Karpas-422 (cell line): ENCODE results near the gene AP3S2. TPM values are rescaled to one million over a fixed set of nuclear protein-coding genes. Genes with fewer than 3 reads are reported as not detected.

ENCODE experiments used
- DNase-seq: peaks from one replicate; pipeline ENCODE4 v3.0.0-alpha.2; 2015
- H2AFZ ChIP-seq: fragments of 200-600 bp; sonication (generic); 2 replicates; pipeline ENCODE4 v1.6.1; 2014; ENCODE audit warnings: antibody characterized with exemption, low read length, mixed read lengths
- H3K27ac ChIP-seq: fragments of 200-600 bp; sonication (generic); 2 replicates; pipeline ENCODE4 v1.5.1; 2014; ENCODE audit warnings: mild to moderate bottlenecking, low read length, moderate library complexity
- H3K27me3 ChIP-seq: fragments of 200-600 bp; sonication (generic); 2 replicates; pipeline ENCODE4 v1.6.1; 2014; ENCODE audit warnings: low read length, mixed read lengths
- H3K36me3 ChIP-seq: fragments of 200-600 bp; sonication (generic); 2 replicates; pipeline ENCODE4 v1.6.1; 2014; ENCODE audit warnings: low read length, mixed read lengths; ENCODE audit not compliant: insufficient read depth
- H3K4me1 ChIP-seq: fragments of 200-600 bp; sonication (generic); 2 replicates; pipeline ENCODE4 v1.6.1; 2014; ENCODE audit warnings: mild to moderate bottlenecking, low read length, mixed read lengths
- H3K4me2 ChIP-seq: fragments of 200-600 bp; sonication (generic); 2 replicates; pipeline ENCODE4 v1.6.1; 2014; ENCODE audit warnings: low read length, low read depth, mild to moderate bottlenecking; ENCODE audit not compliant: poor library complexity, severe bottlenecking
- H3K4me3 ChIP-seq: fragments of 200-600 bp; sonication (generic); 2 replicates; pipeline ENCODE4 v1.5.1; 2014; ENCODE audit warnings: mild to moderate bottlenecking, antibody characterized with exemption, low read length, mixed read lengths
- H3K79me2 ChIP-seq: fragments of 200-600 bp; sonication (generic); 2 replicates; pipeline ENCODE4 v1.6.1; 2014; ENCODE audit warnings: mild to moderate bottlenecking, low read length, mixed read lengths
- H3K9ac ChIP-seq: fragments of 200-600 bp; sonication (generic); 2 replicates; pipeline ENCODE4 v1.6.0; 2014; ENCODE audit warnings: low read length
- H3K9me2 ChIP-seq: fragments of 200-600 bp; sonication (generic), shearing (Covaris generic); replicated peaks from 2 replicates; pipeline ENCODE4 v1.6.0; 2014; ENCODE audit warnings: mild to moderate bottlenecking, low read length, moderate library complexity; ENCODE audit not compliant: insufficient read depth
- H3K9me3 ChIP-seq: fragments of 300-700, 200-600 bp; sonication (generic); 2 replicates; pipeline ENCODE4 v1.6.1; 2014; ENCODE audit warnings: low read length, mixed read lengths
- H4K20me1 ChIP-seq: fragments of 200-600 bp; sonication (generic); 2 replicates; pipeline ENCODE4 v1.6.1; 2014; ENCODE audit warnings: mild to moderate bottlenecking, antibody characterized with exemption, low read length, low read depth; ENCODE audit not compliant: insufficient read depth
- total RNA-seq: library from RNA; depleted of rRNA; stranded (reverse); fragments of >200 nt; shearing (Covaris generic); gene quantifications from 2 replicates; pipeline ENCODE4 v1.2.3, GENCODE V29; 2014; ENCODE audit warnings: low replicate concordance

Gene AP3S2
- total RNA-seq, 1 experiment from 2014 or later: 29.3 TPM

DNA sequence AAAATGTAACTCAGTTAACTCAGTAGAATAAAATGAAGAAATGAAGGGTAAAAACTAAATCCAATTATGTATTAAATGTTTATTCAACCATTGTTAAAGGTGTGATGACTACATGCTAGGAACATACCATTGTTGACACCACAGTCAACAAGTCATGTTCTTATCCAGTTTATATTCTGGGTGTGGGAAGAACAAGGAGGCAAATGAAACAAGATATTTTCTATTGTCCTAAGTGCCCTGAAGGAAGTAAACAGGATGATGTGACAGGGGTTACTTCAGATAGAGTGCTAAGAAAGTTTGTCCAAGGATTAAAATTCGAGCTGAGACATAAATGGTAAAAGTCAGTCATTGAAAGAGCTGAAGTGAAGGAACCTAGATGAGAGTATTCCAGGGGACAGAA lies 13.1 kb downstream of the AP3S2 start:
- H3K27ac ChIP-seq: no peak overlapping the region
- H3K4me3 ChIP-seq: no peak overlapping the region
- DNase-seq: no peak
- no peaks in the 10 kb centered on the region for H3K27me3 ChIP-seq
- H3K4me2 ChIP-seq: no peak overlapping the region
- H3K9me3 ChIP-seq: no peaks in the 10 kb centered on the region
- peaks cover 11% of the 10 kb centered on the region for H3K4me1 ChIP-seq
- no peaks in the 10 kb centered on the region for H3K9me2 ChIP-seq
- H2AFZ ChIP-seq: no peak overlapping the region
- H4K20me1 ChIP-seq: no peaks in the 10 kb centered on the region
- peaks cover 37% of the 10 kb centered on the region; the same call in 1 of the 2 replicates for H3K36me3 ChIP-seq
- no peak overlapping the region for H3K9ac ChIP-seq
- H3K79me2 ChIP-seq: 0 out of 2 replicates have a peak, but pooled peaks cover 2% of the 10 kb centered on the region

GRCh38 chr15:89878323-89878722 lies 15.5 kb downstream of the AP3S2 start:
- Histone ChIP-seq H3K79me2 (no peaks in the 10 kb centered on the region; the same call in 1 of the 2 replicates), H3K9me3 (no peaks in the 10 kb centered on the region), H3K27me3 (no peaks in the 10 kb centered on the region), H3K4me3 (no peak overlapping the region), H3K27ac (no peak overlapping the region), H4K20me1 (no peaks in the 10 kb centered on the region), H3K9me2 (no peaks in the 10 kb centered on the region), H3K36me3 (peaks cover 24% of the 10 kb centered on the region; the same call in 1 of the 2 replicates), H3K4me2 (no peak overlapping the region), H3K9ac (no peak overlapping the region), H3K4me1 (peaks cover 21% of the 10 kb centered on the region), H2AFZ (no peak overlapping the region)
- DNase-seq: no peak

- Histone ChIP-seq H3K9me3 (no peaks in the 10 kb centered on the region), H3K4me1 (peaks cover 21% of the 10 kb centered on the region), H3K79me2 (no peaks in the 10 kb centered on the region; the same call in 1 of the 2 replicates), H3K9ac (no peak overlapping the region), H3K36me3 (peaks cover 19% of the 10 kb centered on the region; the same call in 1 of the 2 replicates), H3K9me2 (no peaks in the 10 kb centered on the region), H3K4me2 (no peak overlapping the region), H4K20me1 (no peaks in the 10 kb centered on the region), H3K27me3 (no peaks in the 10 kb centered on the region), H3K4me3 (no peak overlapping the region), H2AFZ (no peak overlapping the region), H3K27ac (peak overlapping the region; percentile 43)
- no peak for DNase-seq
These were observed 16.7 kb downstream of the AP3S2 start for GRCh38 chr15:89877083-89877425.

- H3K9me2 ChIP-seq: no peaks in the 10 kb centered on the region
- no peaks in the 10 kb centered on the region for H3K9me3 ChIP-seq
- H3K4me2 ChIP-seq: no peak overlapping the region
- no peak overlapping the region for H3K9ac ChIP-seq
- no peaks in the 10 kb centered on the region; the same call in 1 of the 2 replicates for H3K79me2 ChIP-seq
- no peak overlapping the region for H3K4me3 ChIP-seq
- DNase-seq: no peak
- peaks cover 21% of the 10 kb centered on the region for H3K4me1 ChIP-seq
- H3K36me3 ChIP-seq: peaks cover 19% of the 10 kb centered on the region; the same call in 1 of the 2 replicates
- no peaks in the 10 kb centered on the region for H3K27me3 ChIP-seq
- peak overlapping the region; percentile 43 for H3K27ac ChIP-seq
- H4K20me1 ChIP-seq: no peaks in the 10 kb centered on the region
- H2AFZ ChIP-seq: no peak overlapping the region
These were observed 17.3 kb downstream of the AP3S2 start for GRCh38 chr15:89876396-89877082.

DNA sequence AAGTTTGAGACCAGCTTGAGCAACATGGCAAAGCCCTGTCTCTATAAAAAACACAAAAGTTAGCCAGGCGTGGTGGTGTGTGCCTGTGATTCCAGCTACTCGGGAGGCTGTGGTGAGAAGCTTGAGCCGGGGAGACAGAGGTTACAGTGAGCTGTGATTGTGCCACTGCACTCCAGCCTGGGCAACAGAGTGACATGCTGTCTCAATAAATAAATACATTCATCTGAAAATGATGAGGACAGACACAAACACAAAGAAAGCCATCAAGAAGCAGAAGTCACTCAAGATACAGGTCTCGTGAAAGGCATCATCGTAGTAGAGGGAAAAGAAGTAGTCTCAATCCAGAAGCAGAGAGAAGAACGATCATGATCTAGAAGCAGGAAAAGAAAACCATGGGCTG lies 18.1 kb downstream of the AP3S2 start:
- Histone ChIP-seq H2AFZ (no peak overlapping the region), H3K4me2 (no peak overlapping the region), H3K27ac (no peak overlapping the region), H3K4me1 (peaks cover 21% of the 10 kb centered on the region), H3K4me3 (no peak overlapping the region), H3K36me3 (peaks cover 23% of the 10 kb centered on the region), H4K20me1 (no peaks in the 10 kb centered on the region), H3K27me3 (no peaks in the 10 kb centered on the region), H3K79me2 (no peaks in the 10 kb centered on the region; the same call in 1 of the 2 replicates), H3K9me2 (no peaks in the 10 kb centered on the region), H3K9me3 (no peaks in the 10 kb centered on the region), H3K9ac (no peak overlapping the region)
- DNase-seq: no peak

GRCh38 chr15:89874926-89875564 lies 18.7 kb downstream of the AP3S2 start:
- H3K9me3 ChIP-seq: no peaks in the 10 kb centered on the region
- no peaks in the 10 kb centered on the region for H4K20me1 ChIP-seq
- H3K36me3 ChIP-seq: peaks cover 28% of the 10 kb centered on the region
- peak overlapping the region; percentile 5; the same call in 1 of the 2 replicates for H3K9ac ChIP-seq
- DNase-seq: peak; percentile 95
- no peaks in the 10 kb centered on the region for H3K27me3 ChIP-seq
- H2AFZ ChIP-seq: no peak overlapping the region
- H3K4me1 ChIP-seq: peaks cover 21% of the 10 kb centered on the region
- no peaks in the 10 kb centered on the region for H3K9me2 ChIP-seq
- 0 out of 2 replicates have a peak overlapping the region, but pooled peaks have one; percentile 8 for H3K27ac ChIP-seq
- no peaks in the 10 kb centered on the region; the same call in 1 of the 2 replicates for H3K79me2 ChIP-seq
- no peak overlapping the region for H3K4me3 ChIP-seq
- H3K4me2 ChIP-seq: peak overlapping the region; percentile 22

DNA sequence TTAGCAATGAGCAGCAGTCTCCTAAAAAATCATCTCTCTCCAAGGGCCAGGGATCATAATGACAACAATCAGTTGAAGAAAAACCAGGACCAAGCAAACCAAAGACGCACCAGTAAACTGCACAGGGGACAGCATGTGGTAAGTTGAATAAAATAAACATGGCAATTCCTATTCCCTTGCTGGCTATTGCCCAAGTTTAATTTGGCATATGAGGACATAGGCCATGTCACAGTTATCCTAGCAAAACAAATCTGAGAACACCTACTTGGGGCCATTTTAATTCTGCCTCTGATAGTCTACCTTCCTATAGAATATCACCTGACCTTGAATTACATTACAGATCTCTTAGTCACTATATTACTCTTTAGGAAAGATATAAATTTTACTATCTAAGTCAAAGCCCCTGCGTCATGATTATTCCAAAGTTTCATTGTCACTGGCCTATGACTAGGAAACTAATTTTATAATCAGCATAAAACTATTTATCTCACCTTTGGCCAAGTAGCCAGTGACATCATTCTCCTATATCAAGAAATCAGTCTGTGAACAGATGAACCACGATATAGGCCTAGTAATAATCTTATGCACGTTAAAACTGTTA lies 23.0 kb downstream of the AP3S2 start:
- Histone ChIP-seq H3K27ac (no peak overlapping the region), H3K9me2 (no peaks in the 10 kb centered on the region), H3K4me2 (no peak overlapping the region), H3K36me3 (peaks cover 24% of the 10 kb centered on the region), H3K9ac (no peak overlapping the region), H3K4me3 (no peak overlapping the region), H3K9me3 (no peaks in the 10 kb centered on the region), H3K79me2 (no peaks in the 10 kb centered on the region; the same call in 1 of the 2 replicates), H4K20me1 (no peaks in the 10 kb centered on the region), H2AFZ (no peak overlapping the region), H3K4me1 (peaks cover 10% of the 10 kb centered on the region), H3K27me3 (no peaks in the 10 kb centered on the region)
- no peak for DNase-seq

DNA sequence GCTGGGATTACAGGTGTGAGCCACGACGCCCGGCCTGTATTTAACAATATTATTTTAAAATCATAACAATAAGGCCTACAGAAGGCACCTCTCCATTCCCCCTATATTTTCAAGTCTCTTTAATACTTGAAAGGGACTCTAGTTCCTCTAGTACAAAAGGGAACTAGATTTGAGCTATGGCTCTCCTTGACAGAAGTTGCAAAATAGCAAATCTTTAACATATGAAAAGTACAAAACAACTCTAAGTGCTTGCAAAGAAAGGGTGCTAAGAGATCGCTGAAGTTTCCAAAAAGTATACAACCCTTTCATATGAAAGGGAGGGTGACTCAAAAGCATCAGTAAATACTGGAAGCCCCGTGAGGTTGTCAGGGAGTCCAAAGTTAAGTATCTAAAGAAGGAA lies 23.8 kb downstream of the AP3S2 start:
- Histone ChIP-seq H3K9me2 (no peaks in the 10 kb centered on the region), H3K9me3 (no peaks in the 10 kb centered on the region), H4K20me1 (no peaks in the 10 kb centered on the region), H3K27ac (no peak overlapping the region), H3K9ac (no peak overlapping the region), H3K79me2 (no peaks in the 10 kb centered on the region; the same call in 1 of the 2 replicates), H3K36me3 (peaks cover 24% of the 10 kb centered on the region), H3K27me3 (no peaks in the 10 kb centered on the region), H3K4me2 (no peak overlapping the region), H3K4me1 (peaks cover 4% of the 10 kb centered on the region), H2AFZ (no peak overlapping the region), H3K4me3 (no peak overlapping the region)
- DNase-seq: no peak
